Transverse colon (tissue), 4 donors: ENCODE measurements around the gene LRPPRC.

Experiments used
- CTCF ChIP-seq, 5 experiments: fragments of 200-600 bp in 3 of 5; fragments of 450-650 bp in 2 of 5; sonication (generic) in 3 of 5; IDR thresholded peaks; 1 replicate in 2 of 5; 2 replicates in 3 of 5; pipeline ENCODE4 v1.5.1; 2016 to 2017; ENCODE audit warnings: antibody characterized with exemption in 5 of 5, inconsistent platforms in 3 of 5, mild to moderate bottlenecking in 2 of 5, moderate library complexity in 1 of 5
- EP300 ChIP-seq: sonication (generic); formaldehyde crosslinking; IDR thresholded peaks from one replicate; pipeline ENCODE4 v1.6.1; 2017; ENCODE audit warnings: antibody characterized with exemption, low read depth
- POLR2AphosphoS5 ChIP-seq, 3 donors: sonication (generic); formaldehyde crosslinking; IDR thresholded peaks; one replicate each; pipeline ENCODE4 v1.6.1; 2016; ENCODE audit warnings: antibody characterized with exemption in 3 of 3

- no peak for TF ChIP-seq CTCF (IDR thresholded peaks at IDR 0.05)
- no peak for TF ChIP-seq EP300
- TF ChIP-seq POLR2AphosphoS5 (IDR thresholded peaks at IDR 0.05) = no peak
Observed at GRCh38 chr2:43889416-43889815, 106.4 kb downstream of the LRPPRC start.
